Thyroid gland (tissue), 4 donors: ENCODE measurements around the gene FOXRED1. TPM values are rescaled to one million over a fixed set of nuclear protein-coding genes. Genes with fewer than 3 reads are reported as not detected.
"Not testable (repeated sequence)": the region's sequence is repeated elsewhere in the genome, so short reads cannot be mapped to it uniquely, and the experiment has no call there.

Experiments used
- DNase-seq, 2 donors: peaks; one replicate each; pipeline ENCODE4 v3.0.0-alpha.2; 2019
- H3K27ac ChIP-seq, 3 donors: fragments of 200-600 bp; sonication (generic); 1 replicate in 2 of 3; 2 replicates in 1 of 3; pipeline ENCODE4 v1.5.1; 2016 to 2019; ENCODE audit warnings: mild to moderate bottlenecking in 1 of 3, moderate library complexity in 1 of 3
- H3K27me3 ChIP-seq: fragments of 200-600 bp; sonication (generic); one replicate; pipeline ENCODE4 v1.5.1; 2019
- H3K36me3 ChIP-seq, 2 donors: fragments of 200-600 bp; sonication (generic); one replicate each; pipeline ENCODE4 v1.5.1; 2016 to 2019
- H3K4me1 ChIP-seq, 2 donors: fragments of 200-600 bp; sonication (generic); one replicate each; pipeline ENCODE4 v1.5.1; 2017 to 2019
- H3K4me3 ChIP-seq, 3 donors: fragments of 200-600 bp; sonication (generic); replicated peaks in 1 of 3; 1 replicate in 2 of 3; 2 replicates in 1 of 3; pipeline ENCODE4 v1.5.1; 2016; ENCODE audit warnings: mild to moderate bottlenecking in 1 of 3
- H3K9me3 ChIP-seq: fragments of 200-600 bp; sonication (generic); one replicate; pipeline ENCODE4 v1.5.1; 2017
- POLR2A ChIP-seq, 2 donors: fragments of 450-650 bp; IDR thresholded peaks; one replicate each; pipeline ENCODE4 v1.6.1; 2017; ENCODE audit warnings: antibody characterized with exemption in 2 of 2, mild to moderate bottlenecking in 2 of 2, moderate library complexity in 1 of 2
- WGBS, 2 donors: methylation state at CpG; one replicate each; pipeline ENCODE4 v1.1.5; 2017; 5-methylcytosine and 5-hydroxymethylcytosine counted together
- intact Hi-C: fragments of 100-400 bp; cut with DNase I; formaldehyde crosslinking; loops from one replicate; pipeline ENCODE4 v1.15.1; 2023
- total RNA-seq, 4 donors: library from RNA; depleted of rRNA; stranded (reverse); fragments of >200 nt; gene quantifications; one replicate each; pipeline ENCODE4 v1.2.3, GENCODE V29; 2016
- TF ChIP-seq, protein P1 (sequence below), 6 experiments: fragments of 200-600 bp in 3 of 6; fragments of 450-650 bp in 3 of 6; sonication (generic) in 3 of 6; IDR thresholded peaks; one replicate each; pipeline ENCODE4 v1.5.1; 2016 to 2019; ENCODE audit warnings: antibody characterized with exemption in 6 of 6, mild to moderate bottlenecking in 2 of 6, inconsistent platforms in 1 of 6, moderate library complexity in 1 of 6

FOXRED1 gene
- total RNA-seq, 4 donors from 2014 or later, result 13.3 to 25.8 (median 20.2) TPM

DNA sequence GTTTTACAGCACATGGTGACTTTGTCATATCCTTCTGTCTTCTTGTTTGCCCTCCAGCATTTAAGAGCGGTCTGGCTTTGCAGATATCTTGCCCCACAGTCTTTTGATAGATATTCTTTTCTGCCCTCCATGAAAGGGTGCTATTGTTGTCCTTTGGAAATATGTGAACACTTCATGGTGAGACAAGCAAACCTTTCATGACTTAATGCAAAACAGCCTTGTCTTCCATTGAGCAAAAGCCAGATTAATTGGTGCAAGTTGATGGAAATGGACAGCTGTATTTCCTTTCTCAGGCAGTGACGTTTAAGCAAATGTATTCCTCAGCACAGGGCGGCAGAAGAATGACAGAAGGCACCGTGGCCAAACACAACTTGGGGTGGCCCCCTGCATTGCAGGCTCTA lies 39.3 kb downstream of the FOXRED1 start:
- intact Hi-C loops, result no loop called here
- Histone ChIP-seq H3K4me1 (peaks cover 6 to 10% of the 10 kb centered on the region in 2 donors), H3K27me3 (no peaks in the 10 kb centered on the region), H3K36me3 (no peaks in the 10 kb centered on the region), H3K4me3 (no peak overlapping the region), H3K27ac (no peak overlapping the region), H3K9me3 (no peaks in the 10 kb centered on the region)
- WGBS, 2 donors, result 78 to 82% methylated on average over 4 of the region's 4 CpGs
- no peak for TF ChIP-seq POLR2A (IDR thresholded peaks at IDR 0.05)
- TF ChIP-seq, protein P1, sequence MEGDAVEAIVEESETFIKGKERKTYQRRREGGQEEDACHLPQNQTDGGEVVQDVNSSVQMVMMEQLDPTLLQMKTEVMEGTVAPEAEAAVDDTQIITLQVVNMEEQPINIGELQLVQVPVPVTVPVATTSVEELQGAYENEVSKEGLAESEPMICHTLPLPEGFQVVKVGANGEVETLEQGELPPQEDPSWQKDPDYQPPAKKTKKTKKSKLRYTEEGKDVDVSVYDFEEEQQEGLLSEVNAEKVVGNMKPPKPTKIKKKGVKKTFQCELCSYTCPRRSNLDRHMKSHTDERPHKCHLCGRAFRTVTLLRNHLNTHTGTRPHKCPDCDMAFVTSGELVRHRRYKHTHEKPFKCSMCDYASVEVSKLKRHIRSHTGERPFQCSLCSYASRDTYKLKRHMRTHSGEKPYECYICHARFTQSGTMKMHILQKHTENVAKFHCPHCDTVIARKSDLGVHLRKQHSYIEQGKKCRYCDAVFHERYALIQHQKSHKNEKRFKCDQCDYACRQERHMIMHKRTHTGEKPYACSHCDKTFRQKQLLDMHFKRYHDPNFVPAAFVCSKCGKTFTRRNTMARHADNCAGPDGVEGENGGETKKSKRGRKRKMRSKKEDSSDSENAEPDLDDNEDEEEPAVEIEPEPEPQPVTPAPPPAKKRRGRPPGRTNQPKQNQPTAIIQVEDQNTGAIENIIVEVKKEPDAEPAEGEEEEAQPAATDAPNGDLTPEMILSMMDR (IDR thresholded peaks at IDR 0.05), result no peak
- DNase-seq, result no peak

DNA sequence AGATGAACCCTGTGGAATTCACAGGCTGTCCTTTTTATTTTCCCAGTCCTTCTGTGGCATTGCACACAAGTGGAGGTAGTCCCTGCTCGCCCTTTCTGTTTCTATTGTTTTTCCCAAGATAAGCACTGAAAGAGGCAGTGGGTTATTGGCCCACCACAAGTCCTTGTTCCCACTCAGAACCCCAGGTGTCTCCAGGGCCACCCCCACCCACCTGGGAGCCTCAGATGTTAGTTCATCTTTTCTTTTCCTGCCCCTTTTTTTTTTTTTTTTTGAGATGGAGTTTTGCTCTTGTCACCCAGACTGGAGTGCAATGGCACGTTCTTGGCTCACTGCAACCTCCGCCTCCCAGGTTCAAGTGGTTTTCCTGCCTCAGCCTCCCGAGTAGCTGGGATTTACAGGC lies 39.8 kb downstream of the FOXRED1 start:
- H3K4me1 ChIP-seq, H3K4me3 ChIP-seq, DNase-seq, H3K9me3 ChIP-seq, intact Hi-C loops, H3K27ac ChIP-seq, H3K36me3 ChIP-seq, H3K27me3 ChIP-seq: not testable (repeated sequence)
- WGBS, 2 donors, result 95 to 96% methylated on average over 4 of the region's 4 CpGs

DNA sequence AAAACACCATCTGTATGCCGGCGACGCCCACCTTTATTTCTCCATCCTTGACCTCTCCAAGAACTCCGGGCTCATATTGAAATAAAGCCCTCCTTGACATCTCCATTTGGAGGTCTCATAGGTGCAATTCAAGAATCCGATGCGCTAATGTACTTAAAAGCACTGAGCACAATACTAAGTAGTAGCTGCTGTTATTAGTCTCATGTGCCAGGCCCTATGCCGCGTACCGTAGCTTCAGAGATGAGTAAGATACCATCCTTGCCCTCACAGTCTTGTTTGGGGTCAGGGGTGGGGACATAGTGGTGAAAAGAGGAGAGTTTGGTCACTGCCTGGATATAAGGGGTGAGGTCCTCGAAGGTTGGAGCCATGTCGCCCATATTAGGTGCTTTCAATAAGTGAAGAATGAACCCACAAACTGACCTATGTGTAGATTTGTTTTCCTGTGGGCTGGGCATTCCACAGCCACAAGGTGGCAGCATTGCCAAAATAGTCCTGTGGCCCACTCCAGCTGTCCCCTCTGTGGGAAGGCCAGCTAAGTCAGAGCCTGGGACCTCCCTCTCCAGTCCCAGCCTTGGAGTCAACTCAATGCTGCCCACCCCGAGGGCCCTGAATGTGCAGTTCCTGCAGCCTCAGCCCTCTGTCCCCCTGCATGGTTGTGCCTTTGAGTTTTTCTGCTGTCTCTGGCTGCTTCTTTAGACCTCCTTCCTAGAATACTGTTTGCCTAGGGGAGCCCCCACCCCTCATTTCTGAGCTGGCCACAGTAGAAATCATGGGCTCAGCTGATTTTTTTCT lies 41.4 kb downstream of the FOXRED1 start:
- Histone ChIP-seq H3K4me1 (peaks cover 0 to 3% of the 10 kb centered on the region in 2 donors), H3K9me3 (no peaks in the 10 kb centered on the region), H3K4me3 (no peak overlapping the region), H3K27ac (no peak overlapping the region), H3K36me3 (no peaks in the 10 kb centered on the region), H3K27me3 (no peaks in the 10 kb centered on the region)
- intact Hi-C loops, result loop anchor here (5.0 kb wide), 1 partner anchor 167 kb away; no protein-coding TSS in a partner anchor
- TF ChIP-seq, protein P1 (IDR thresholded peaks at IDR 0.05), result peak; percentile 70 to 84 (median 80)
- TF ChIP-seq POLR2A (IDR thresholded peaks at IDR 0.05), result no peak
- WGBS, 2 donors, result 72 to 77% methylated on average over 12 of the region's 12 CpGs
- peak; percentile 67 to 71 for DNase-seq

DNA sequence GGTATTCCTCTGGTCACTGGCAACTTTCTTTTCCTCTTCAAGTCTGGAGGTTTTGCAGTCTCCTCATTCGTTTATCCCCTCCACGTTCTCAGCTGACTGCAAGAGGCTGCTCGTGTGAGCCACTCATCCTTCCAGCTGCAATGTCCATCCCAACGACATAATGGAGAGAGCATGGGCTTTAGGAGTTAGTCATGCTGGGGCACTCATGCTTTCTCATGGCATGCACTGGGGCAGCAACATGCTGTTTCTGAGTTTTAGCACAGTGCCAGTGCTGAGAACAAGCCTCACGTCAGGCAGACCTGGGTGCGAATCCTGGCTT lies 42.0 kb downstream of the FOXRED1 start:
- Histone ChIP-seq H3K27me3 (no peaks in the 10 kb centered on the region), H3K4me1 (peaks cover 0 to 3% of the 10 kb centered on the region in 2 donors), H3K9me3 (no peaks in the 10 kb centered on the region), H3K27ac (no peak overlapping the region), H3K4me3 (no peak overlapping the region), H3K36me3 (no peaks in the 10 kb centered on the region)
- intact Hi-C loops, result loop anchor here (5.0 kb wide), 1 partner anchor 166 kb away; no protein-coding TSS in a partner anchor
- 79 to 86% methylated on average over 6 of the region's 6 CpGs for WGBS, 2 donors
- TF ChIP-seq POLR2A (IDR thresholded peaks at IDR 0.05), result no peak
- TF ChIP-seq, protein P1 (IDR thresholded peaks at IDR 0.05), result no peak
- DNase-seq, result no peak

DNA sequence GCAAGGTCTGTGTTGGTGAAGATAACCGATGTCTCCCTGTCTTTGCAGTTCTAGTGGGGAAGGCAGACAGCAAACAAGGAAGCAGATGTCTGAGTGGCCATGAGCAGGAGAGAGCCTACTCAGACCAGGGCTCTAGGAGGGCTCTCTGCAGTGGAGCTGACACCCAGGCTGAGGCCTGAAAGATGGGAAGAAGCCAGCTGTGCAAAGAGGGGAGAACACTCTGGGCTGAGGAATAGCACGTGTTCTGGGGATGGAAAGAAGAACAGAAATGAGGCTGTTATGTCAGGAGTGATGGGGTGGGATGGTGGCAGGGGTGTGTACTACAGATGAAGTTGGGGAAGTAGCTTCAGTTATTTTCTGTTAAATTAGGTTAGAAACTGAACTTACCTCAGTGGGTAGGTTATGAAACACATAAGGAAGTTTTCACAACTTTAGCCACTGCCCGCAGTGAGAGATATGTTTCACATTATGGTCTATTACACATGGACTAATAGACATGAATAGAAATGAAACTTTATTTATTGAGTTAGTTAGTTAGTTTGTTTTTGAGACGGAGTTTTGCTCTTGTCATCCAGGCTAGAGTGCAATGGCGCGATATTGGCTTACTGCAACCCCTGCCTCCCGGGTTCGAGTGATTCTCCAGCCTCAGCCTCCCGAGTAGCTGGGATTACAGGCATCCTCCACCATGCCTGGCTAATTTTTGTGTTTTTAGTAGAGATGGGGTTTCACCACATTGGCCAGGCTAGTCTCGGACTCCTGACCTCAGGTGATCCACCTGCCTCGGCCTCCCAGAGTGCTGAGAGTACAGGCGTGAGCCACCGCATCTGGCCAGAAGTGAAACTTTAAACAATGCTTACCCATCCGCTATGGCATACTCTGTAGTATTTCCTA lies 42.7 kb downstream of the FOXRED1 start:
- WGBS, 2 donors, result 93% methylated on average over 14 of the region's 14 CpGs
- no peak overlapping the region for H3K4me3 ChIP-seq
- H3K27ac ChIP-seq, result no peak overlapping the region
- no peak for DNase-seq
- intact Hi-C loops, result loop anchor here (5.0 kb wide), 1 partner anchor 166 kb away; no protein-coding TSS in a partner anchor
- no peaks in the 10 kb centered on the region for H3K9me3 ChIP-seq
- H3K36me3 ChIP-seq, result no peaks in the 10 kb centered on the region
- peaks cover 0 to 3% of the 10 kb centered on the region in 2 donors for H3K4me1 ChIP-seq
- TF ChIP-seq, protein P1 (IDR thresholded peaks at IDR 0.05), result no peak
- no peak for TF ChIP-seq POLR2A (IDR thresholded peaks at IDR 0.05)
- H3K27me3 ChIP-seq, result no peaks in the 10 kb centered on the region
